ENCODE results near the gene SLC5A10.

- TF ChIP-seq CTCF (conservative IDR thresholded peaks at IDR 0.05; ENCODE audit: low read depth, low read length) = no peak
- TF ChIP-seq EZH2 (IDR thresholded peaks at IDR 0.05; ENCODE audit: borderline replicate concordance, low read depth, low read length, poor library complexity, severe bottlenecking) = no peak
Observed at GRCh38 chr17:18965530-18966236, 13.7 kb downstream of the SLC5A10 start.

Data from A673 (cell line).